Liver (tissue), 9 donors: ENCODE results near the gene LARGE1. TPM values are rescaled to one million over a fixed set of nuclear protein-coding genes. Genes with fewer than 3 reads are reported as not detected.
A peak's percentile ranks its signal among the peaks of the same experiment; 100 is the strongest.

Experiments used
- DNase-seq: peaks from one replicate; pipeline ENCODE4 v3.0.0-alpha.2; 2017; ENCODE audit warnings: low spot score
- H3K27ac ChIP-seq, 2 donors: one replicate each; pipeline ENCODE4 v1.7.0; 2013; ENCODE audit warnings: inconsistent platforms in 2 of 2, low read length in 2 of 2, control low read depth in 1 of 2, low read depth in 1 of 2, mild to moderate bottlenecking in 1 of 2
- H3K27me3 ChIP-seq, 4 donors: one replicate each; pipeline versions ENCODE4 v1.6.1 to v1.7.0; 2013; ENCODE audit warnings: low read length in 3 of 4, inconsistent platforms in 1 of 4, mild to moderate bottlenecking in 1 of 4, moderate library complexity in 1 of 4; ENCODE audit not compliant: control insufficient read depth in 4 of 4, insufficient read depth in 4 of 4
- H3K36me3 ChIP-seq, 4 donors: one replicate each; pipeline versions ENCODE4 v1.6.1 to v1.7.0; 2013; ENCODE audit warnings: low read length in 3 of 4, mild to moderate bottlenecking in 3 of 4, low read depth in 1 of 4, moderate library complexity in 1 of 4; ENCODE audit not compliant: control insufficient read depth in 4 of 4, insufficient read depth in 3 of 4
- H3K4me1 ChIP-seq, 4 donors: one replicate each; pipeline versions ENCODE4 v1.6.1 to v1.7.0; 2013; ENCODE audit warnings: low read length in 3 of 4, mild to moderate bottlenecking in 3 of 4, moderate library complexity in 1 of 4; ENCODE audit not compliant: control insufficient read depth in 4 of 4, insufficient read depth in 4 of 4
- H3K4me3 ChIP-seq, 3 donors: one replicate each; pipeline versions ENCODE4 v1.6.1 to v1.7.0; 2013; ENCODE audit warnings: low read length in 3 of 3, control low read depth in 1 of 3, low read depth in 1 of 3, mild to moderate bottlenecking in 1 of 3
- H3K9ac ChIP-seq, 2 donors: one replicate each; pipeline ENCODE4 v1.7.0; 2013; ENCODE audit warnings: low read length in 2 of 2, mild to moderate bottlenecking in 2 of 2, moderate library complexity in 2 of 2, control low read depth in 1 of 2, low read depth in 1 of 2
- H3K9me3 ChIP-seq, 4 donors: one replicate each; pipeline versions ENCODE4 v1.6.1 to v1.7.0; 2013; ENCODE audit warnings: low read length in 3 of 4; ENCODE audit not compliant: control insufficient read depth in 4 of 4
- EGR1 ChIP-seq, 2 donors: IDR thresholded peaks; 2 replicates each; pipeline ENCODE4 v1.6.1; 2016 to 2018; ENCODE audit warnings: antibody characterized with exemption in 2 of 2, low read depth in 2 of 2
- FOXA1 ChIP-seq: IDR thresholded peaks from 2 replicates; pipeline ENCODE4 v1.6.1; 2016; ENCODE audit warnings: antibody characterized with exemption
- FOXA2 ChIP-seq: IDR thresholded peaks from 2 replicates; pipeline ENCODE4 v1.6.1; 2016; ENCODE audit warnings: antibody characterized with exemption
- GABPA ChIP-seq, 2 donors: IDR thresholded peaks in 1 of 2; conservative IDR thresholded peaks in 1 of 2; 2 replicates each; pipeline ENCODE4 v1.6.1; 2016; ENCODE audit warnings: antibody characterized with exemption in 2 of 2, mild to moderate bottlenecking in 1 of 2, moderate library complexity in 1 of 2
- HNF4A ChIP-seq, 2 donors: conservative IDR thresholded peaks; 2 replicates each; pipeline ENCODE4 v1.6.1; 2016; ENCODE audit warnings: antibody characterized with exemption in 2 of 2, mild to moderate bottlenecking in 2 of 2
- HNF4G ChIP-seq: IDR thresholded peaks from 2 replicates; pipeline ENCODE4 v1.6.1; 2016; ENCODE audit warnings: antibody characterized with exemption
- JUND ChIP-seq, 2 donors: IDR thresholded peaks; 2 replicates each; pipeline ENCODE4 v1.6.1; 2016; ENCODE audit warnings: antibody characterized with exemption in 2 of 2
- NR2F2 ChIP-seq: IDR thresholded peaks from 2 replicates; pipeline ENCODE4 v1.6.1; 2016; ENCODE audit warnings: antibody characterized with exemption
- RAD21 ChIP-seq, 2 donors: IDR thresholded peaks; 2 replicates each; pipeline ENCODE4 v1.6.1; 2016; ENCODE audit warnings: antibody characterized with exemption in 2 of 2, mild to moderate bottlenecking in 2 of 2
- RXRA ChIP-seq, 2 donors: IDR thresholded peaks; 2 replicates each; pipeline ENCODE4 v1.6.1; 2017 to 2018; ENCODE audit warnings: antibody characterized with exemption in 2 of 2, mild to moderate bottlenecking in 1 of 2
- SP1 ChIP-seq: IDR thresholded peaks from 2 replicates; pipeline ENCODE4 v1.6.1; 2018; ENCODE audit warnings: antibody characterized with exemption, mild to moderate bottlenecking
- TAF1 ChIP-seq: conservative IDR thresholded peaks from 2 replicates; pipeline ENCODE4 v1.6.1; 2016; ENCODE audit warnings: antibody characterized with exemption, mild to moderate bottlenecking
- YY1 ChIP-seq: IDR thresholded peaks from 2 replicates; pipeline ENCODE4 v1.6.1; 2016; ENCODE audit warnings: antibody characterized with exemption, mild to moderate bottlenecking
- WGBS: extraction: QIAGEN DNeasy Blood & Tissue Kit; methylation state at CpG from one replicate; pipeline ENCODE4 v1.1.7; 2013; 5-methylcytosine and 5-hydroxymethylcytosine counted together
- polyA plus RNA-seq, 2 donors: library from polyadenylated mRNA; stranded (reverse) in 1 of 2; unstranded in 1 of 2; fragments of 200-250 nt in 1 of 2; fragments of >200 nt in 1 of 2; fragmentation: Nextera tagmentation in 1 of 2; extraction: Ambion mirVana in 1 of 2; gene quantifications; one replicate each; pipeline versions ENCODE4 v1.2.1 to v1.2.3, GENCODE V29; 2013 to 2015
- total RNA-seq, 2 donors: library from RNA; depleted of rRNA; stranded (reverse); fragments of >200 nt; gene quantifications; one replicate each; pipeline ENCODE4 v1.2.3, GENCODE V29; 2014
- TF ChIP-seq, protein P1 (sequence below): IDR thresholded peaks from 2 replicates; pipeline ENCODE4 v1.6.1; 2016; ENCODE audit warnings: antibody characterized with exemption
- TF ChIP-seq, protein P2 (sequence below): IDR thresholded peaks from 2 replicates; pipeline ENCODE4 v1.6.1; 2016; ENCODE audit warnings: antibody characterized with exemption, mild to moderate bottlenecking
- TF ChIP-seq, protein P3 (sequence below): IDR thresholded peaks from 2 replicates; pipeline ENCODE4 v1.6.1; 2016; ENCODE audit warnings: antibody characterized with exemption
- TF ChIP-seq, protein P4 (sequence below): IDR thresholded peaks from 2 replicates; pipeline ENCODE4 v1.6.1; 2016; ENCODE audit warnings: antibody characterized with exemption
- TF ChIP-seq, protein P5 (sequence below): fragments of 150-350 bp; IDR thresholded peaks from 2 replicates; pipeline ENCODE4 v1.5.1; 2017; ENCODE audit warnings: improper control_type of control experiment, low read depth, low read length; ENCODE audit not compliant: missing input control
- donor health status: healthy.
- donor health status: healthy.
- donor health status: healthy.
- donor health status: healthy.
- donor health status: healthy.

The LARGE1 gene
- total and polyA plus RNA-seq, 4 donors: 2.3 to 14.1 (median 5.7) TPM

DNA sequence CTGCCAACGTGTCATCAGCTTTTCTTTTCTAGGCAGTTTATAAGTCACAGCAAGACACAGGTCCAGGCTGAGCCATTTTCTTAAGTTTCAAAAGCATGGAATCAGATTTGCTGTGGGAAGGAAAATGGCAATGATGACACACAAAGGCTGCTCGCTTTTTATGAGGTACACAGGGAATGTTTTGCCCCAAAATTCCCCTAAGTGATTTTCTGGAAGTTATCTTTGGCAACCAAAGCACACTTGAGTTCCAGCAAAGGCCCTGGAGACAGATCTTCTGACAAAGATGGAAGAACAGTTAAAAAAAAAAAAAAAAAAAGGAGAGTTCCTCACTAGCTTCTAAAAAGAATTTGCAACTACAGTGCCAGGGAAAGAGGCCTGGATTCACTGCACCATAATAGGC lies 260.8 kb downstream of the LARGE1 start:
- H3K4me3 ChIP-seq: no peak overlapping the region
- no peak for DNase-seq
- H3K4me1 ChIP-seq: peaks cover 0 to 10% (median 4%) of the 10 kb centered on the region in 4 donors
- no peak for TF ChIP-seq YY1
- TF ChIP-seq, protein P1, sequence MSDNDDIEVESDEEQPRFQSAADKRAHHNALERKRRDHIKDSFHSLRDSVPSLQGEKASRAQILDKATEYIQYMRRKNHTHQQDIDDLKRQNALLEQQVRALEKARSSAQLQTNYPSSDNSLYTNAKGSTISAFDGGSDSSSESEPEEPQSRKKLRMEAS: no peak
- TF ChIP-seq FOXA1: no peak
- no peak for TF ChIP-seq FOXA2
- TF ChIP-seq, protein P2, sequence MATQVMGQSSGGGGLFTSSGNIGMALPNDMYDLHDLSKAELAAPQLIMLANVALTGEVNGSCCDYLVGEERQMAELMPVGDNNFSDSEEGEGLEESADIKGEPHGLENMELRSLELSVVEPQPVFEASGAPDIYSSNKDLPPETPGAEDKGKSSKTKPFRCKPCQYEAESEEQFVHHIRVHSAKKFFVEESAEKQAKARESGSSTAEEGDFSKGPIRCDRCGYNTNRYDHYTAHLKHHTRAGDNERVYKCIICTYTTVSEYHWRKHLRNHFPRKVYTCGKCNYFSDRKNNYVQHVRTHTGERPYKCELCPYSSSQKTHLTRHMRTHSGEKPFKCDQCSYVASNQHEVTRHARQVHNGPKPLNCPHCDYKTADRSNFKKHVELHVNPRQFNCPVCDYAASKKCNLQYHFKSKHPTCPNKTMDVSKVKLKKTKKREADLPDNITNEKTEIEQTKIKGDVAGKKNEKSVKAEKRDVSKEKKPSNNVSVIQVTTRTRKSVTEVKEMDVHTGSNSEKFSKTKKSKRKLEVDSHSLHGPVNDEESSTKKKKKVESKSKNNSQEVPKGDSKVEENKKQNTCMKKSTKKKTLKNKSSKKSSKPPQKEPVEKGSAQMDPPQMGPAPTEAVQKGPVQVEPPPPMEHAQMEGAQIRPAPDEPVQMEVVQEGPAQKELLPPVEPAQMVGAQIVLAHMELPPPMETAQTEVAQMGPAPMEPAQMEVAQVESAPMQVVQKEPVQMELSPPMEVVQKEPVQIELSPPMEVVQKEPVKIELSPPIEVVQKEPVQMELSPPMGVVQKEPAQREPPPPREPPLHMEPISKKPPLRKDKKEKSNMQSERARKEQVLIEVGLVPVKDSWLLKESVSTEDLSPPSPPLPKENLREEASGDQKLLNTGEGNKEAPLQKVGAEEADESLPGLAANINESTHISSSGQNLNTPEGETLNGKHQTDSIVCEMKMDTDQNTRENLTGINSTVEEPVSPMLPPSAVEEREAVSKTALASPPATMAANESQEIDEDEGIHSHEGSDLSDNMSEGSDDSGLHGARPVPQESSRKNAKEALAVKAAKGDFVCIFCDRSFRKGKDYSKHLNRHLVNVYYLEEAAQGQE: no peak
- TF ChIP-seq, protein P3, sequence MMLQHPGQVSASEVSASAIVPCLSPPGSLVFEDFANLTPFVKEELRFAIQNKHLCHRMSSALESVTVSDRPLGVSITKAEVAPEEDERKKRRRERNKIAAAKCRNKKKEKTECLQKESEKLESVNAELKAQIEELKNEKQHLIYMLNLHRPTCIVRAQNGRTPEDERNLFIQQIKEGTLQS: no peak
- TF ChIP-seq NR2F2: no peak
- TF ChIP-seq, protein P4, sequence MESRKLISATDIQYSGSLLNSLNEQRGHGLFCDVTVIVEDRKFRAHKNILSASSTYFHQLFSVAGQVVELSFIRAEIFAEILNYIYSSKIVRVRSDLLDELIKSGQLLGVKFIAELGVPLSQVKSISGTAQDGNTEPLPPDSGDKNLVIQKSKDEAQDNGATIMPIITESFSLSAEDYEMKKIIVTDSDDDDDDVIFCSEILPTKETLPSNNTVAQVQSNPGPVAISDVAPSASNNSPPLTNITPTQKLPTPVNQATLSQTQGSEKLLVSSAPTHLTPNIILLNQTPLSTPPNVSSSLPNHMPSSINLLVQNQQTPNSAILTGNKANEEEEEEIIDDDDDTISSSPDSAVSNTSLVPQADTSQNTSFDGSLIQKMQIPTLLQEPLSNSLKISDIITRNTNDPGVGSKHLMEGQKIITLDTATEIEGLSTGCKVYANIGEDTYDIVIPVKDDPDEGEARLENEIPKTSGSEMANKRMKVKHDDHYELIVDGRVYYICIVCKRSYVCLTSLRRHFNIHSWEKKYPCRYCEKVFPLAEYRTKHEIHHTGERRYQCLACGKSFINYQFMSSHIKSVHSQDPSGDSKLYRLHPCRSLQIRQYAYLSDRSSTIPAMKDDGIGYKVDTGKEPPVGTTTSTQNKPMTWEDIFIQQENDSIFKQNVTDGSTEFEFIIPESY: no peak
- no peak for TF ChIP-seq HNF4A (conservative IDR thresholded peaks at IDR 0.05)
- no peak for TF ChIP-seq RXRA (IDR thresholded peaks at IDR 0.05)
- no peak for TF ChIP-seq RAD21 (IDR thresholded peaks at IDR 0.05)
- TF ChIP-seq JUND (IDR thresholded peaks at IDR 0.05): no peak
- no peak for TF ChIP-seq HNF4G
- TF ChIP-seq, protein P5, sequence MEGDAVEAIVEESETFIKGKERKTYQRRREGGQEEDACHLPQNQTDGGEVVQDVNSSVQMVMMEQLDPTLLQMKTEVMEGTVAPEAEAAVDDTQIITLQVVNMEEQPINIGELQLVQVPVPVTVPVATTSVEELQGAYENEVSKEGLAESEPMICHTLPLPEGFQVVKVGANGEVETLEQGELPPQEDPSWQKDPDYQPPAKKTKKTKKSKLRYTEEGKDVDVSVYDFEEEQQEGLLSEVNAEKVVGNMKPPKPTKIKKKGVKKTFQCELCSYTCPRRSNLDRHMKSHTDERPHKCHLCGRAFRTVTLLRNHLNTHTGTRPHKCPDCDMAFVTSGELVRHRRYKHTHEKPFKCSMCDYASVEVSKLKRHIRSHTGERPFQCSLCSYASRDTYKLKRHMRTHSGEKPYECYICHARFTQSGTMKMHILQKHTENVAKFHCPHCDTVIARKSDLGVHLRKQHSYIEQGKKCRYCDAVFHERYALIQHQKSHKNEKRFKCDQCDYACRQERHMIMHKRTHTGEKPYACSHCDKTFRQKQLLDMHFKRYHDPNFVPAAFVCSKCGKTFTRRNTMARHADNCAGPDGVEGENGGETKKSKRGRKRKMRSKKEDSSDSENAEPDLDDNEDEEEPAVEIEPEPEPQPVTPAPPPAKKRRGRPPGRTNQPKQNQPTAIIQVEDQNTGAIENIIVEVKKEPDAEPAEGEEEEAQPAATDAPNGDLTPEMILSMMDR: no peak
- no peak for TF ChIP-seq EGR1 (IDR thresholded peaks at IDR 0.05; ENCODE audit: low read depth in 2 of 2)
- no peak for TF ChIP-seq TAF1
- TF ChIP-seq GABPA (IDR thresholded peaks at IDR 0.05 in 1 of 2, conservative IDR thresholded peaks at IDR 0.05 in 1 of 2): no peak
- H3K36me3 ChIP-seq: no peaks in the 10 kb centered on the region
- no peaks in the 10 kb centered on the region for H3K9me3 ChIP-seq
- no peak overlapping the region for H3K9ac ChIP-seq
- H3K27me3 ChIP-seq: no peaks in the 10 kb centered on the region
- WGBS: 90% methylated on average over 2 of the region's 2 CpGs
- no peak overlapping the region for H3K27ac ChIP-seq

DNA sequence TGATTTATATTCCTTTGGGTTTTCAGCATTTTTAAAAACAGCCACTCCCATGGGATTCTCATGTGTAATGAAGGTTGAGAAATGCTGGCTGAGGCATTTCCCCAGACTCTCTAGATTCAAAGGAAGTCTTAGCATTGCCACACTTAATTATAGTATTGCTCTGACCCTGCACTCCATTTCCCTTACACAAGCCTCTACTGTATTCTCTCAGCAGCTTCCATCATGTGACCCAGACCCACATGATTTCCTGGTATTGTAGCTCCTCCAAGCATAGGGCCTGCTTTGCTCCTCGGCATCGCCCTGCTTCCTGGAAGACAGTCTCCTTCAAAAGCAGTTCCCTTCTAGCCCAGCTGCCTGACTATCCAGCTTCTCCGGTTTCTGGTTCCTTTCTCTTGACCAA lies 261.5 kb downstream of the LARGE1 start:
- DNase-seq: no peak

More for the DNA sequence above, 261.5 kb downstream of the LARGE1 start:
- H3K4me3 ChIP-seq: no peak overlapping the region
- H3K9me3 ChIP-seq: no peaks in the 10 kb centered on the region
- TF ChIP-seq NR2F2 (peak; percentile 56), JUND (IDR thresholded peaks at IDR 0.05) (no peak), SP1 (peak; percentile 8)
- TF ChIP-seq, protein P1: no peak
- TF ChIP-seq, protein P4: no peak
- H3K27me3 ChIP-seq: no peaks in the 10 kb centered on the region
- H3K9ac ChIP-seq: no peak overlapping the region
- H3K27ac ChIP-seq: no peak overlapping the region
- H3K36me3 ChIP-seq: no peaks in the 10 kb centered on the region
- 73% methylated on average over 3 of the region's 3 CpGs for WGBS
- peaks cover 0 to 10% (median 4%) of the 10 kb centered on the region in 4 donors for H3K4me1 ChIP-seq
